Ovary (tissue), 9 donors: ENCODE data around the gene SH3BGRL3. TPM values are rescaled to one million over a fixed set of nuclear protein-coding genes. Genes with fewer than 3 reads are reported as not detected.

Experiments used
- DNase-seq, 5 donors: peaks; one replicate each; pipeline ENCODE4 v3.0.0-alpha.2; 2019 to 2020
- H3K27ac ChIP-seq, 2 donors: fragments of 200-600 bp; one replicate each; pipeline versions ENCODE4 v1.5.1 to v1.8.0; 2019 to 2022
- H3K27me3 ChIP-seq: fragments of 200-600 bp; one replicate; pipeline ENCODE4 v1.8.0; 2022
- H3K36me3 ChIP-seq: fragments of 200-600 bp; sonication (generic); one replicate; pipeline ENCODE4 v1.5.1; 2019
- H3K4me1 ChIP-seq: one replicate; pipeline ENCODE4 v1.8.1; 2013; ENCODE audit warnings: mild to moderate bottlenecking, moderate library complexity; ENCODE audit not compliant: insufficient read depth
- H3K4me3 ChIP-seq: fragments of 200-600 bp; sonication (generic); one replicate; pipeline ENCODE4 v1.5.1; 2017
- H3K9me3 ChIP-seq, 2 donors: fragments of 200-600 bp in 1 of 2; sonication (generic) in 1 of 2; one replicate each; pipeline versions ENCODE4 v1.5.1 to v1.8.1; 2013 to 2019; ENCODE audit warnings: mild to moderate bottlenecking in 1 of 2, moderate library complexity in 1 of 2
- EP300 ChIP-seq: sonication (generic); formaldehyde crosslinking; IDR thresholded peaks from one replicate; pipeline ENCODE4 v1.6.1; 2017; ENCODE audit warnings: antibody characterized with exemption
- POLR2A ChIP-seq: fragments of 450-650 bp; IDR thresholded peaks from one replicate; pipeline ENCODE4 v1.6.1; 2017; ENCODE audit warnings: antibody characterized with exemption, mild to moderate bottlenecking, moderate library complexity
- WGBS, 3 donors: extraction: QIAGEN DNeasy Blood & Tissue Kit in 1 of 3; methylation state at CpG; one replicate each; pipeline versions ENCODE4 v1.1.5 to v1.1.7; 2013 to 2017; 5-methylcytosine and 5-hydroxymethylcytosine counted together
- intact Hi-C, 4 donors: fragments of 100-400 bp; cut with DNase I; formaldehyde crosslinking; loops; one replicate each; pipeline versions ENCODE4 v1.11.0 to v1.15.1; 2022 to 2023
- polyA plus RNA-seq, 2 donors: library from polyadenylated mRNA; stranded (reverse); fragments of 200-250 nt in 1 of 2; fragments of 350-450 nt in 1 of 2; fragmentation: Illumina TruSeq in 1 of 2; extraction: RNeasy Lipid Tissue Mini Kit (QIAGEN cat#74804) in 1 of 2; gene quantifications; one replicate each; pipeline ENCODE4 v1.2.3, GENCODE V29; 2013 to 2014
- total RNA-seq, 7 donors: library from RNA; depleted of rRNA in 2 of 7; stranded (reverse); fragments of >200 nt in 2 of 7; fragmentation: NEBNext Ultra II Directional in 3 of 7; extraction: Animal tissue kit (Norgen Biotek cat#: 25700) in 3 of 7; gene quantifications; one replicate each; pipeline versions ENCODE4 v1.1.0 to v1.2.4, GENCODE V29; 2016 to 2023
- TF ChIP-seq, protein P1 (sequence below), 3 donors: fragments of 450-650 bp in 2 of 3; fragments of 200-600 bp in 1 of 3; IDR thresholded peaks; one replicate each; pipeline versions ENCODE4 v1.5.1 to v1.8.0; 2016 to 2022; ENCODE audit warnings: antibody characterized with exemption in 3 of 3, mild to moderate bottlenecking in 1 of 3
- donor health status: DM: no; HTN: no; CAD: no; lungs with moderate emphysema.
- donor health status: DM: no; HTN: no; CAD: no.
- donor health status: Bipolar disorder and iron deficiency.
- donor health status: DM: yes; HTN: yes; CAD: no.
- donor health status: DM: no; HTN: no; CAD: no.
- donor health status: DM: yes; HTN: yes; CAD: no.

SH3BGRL3 gene
- total and polyA plus RNA-seq, 9 donors: 18.6 to 242 (median 58.3) TPM

DNA sequence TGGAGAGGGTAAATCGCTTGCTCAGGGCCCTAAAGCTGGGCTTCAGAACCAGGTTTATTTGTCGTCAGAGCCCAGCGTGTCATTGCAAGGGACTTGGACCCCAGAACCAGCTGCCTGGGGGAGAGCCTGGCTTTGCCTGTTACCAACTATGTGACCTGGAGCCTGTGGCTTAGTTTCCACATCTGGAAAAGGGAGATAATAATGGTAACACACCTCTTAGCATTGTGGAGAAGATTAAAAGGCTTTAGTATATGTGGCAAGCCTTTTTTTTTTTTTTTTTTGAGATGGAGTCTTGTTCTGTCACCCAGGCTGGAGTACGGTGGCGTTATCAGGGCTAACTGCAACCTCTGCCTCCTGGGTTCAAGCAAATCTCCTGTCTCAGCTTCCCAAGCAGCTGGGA lies 50.4 kb downstream of the SH3BGRL3 start:
- intact Hi-C loops: no loop called here
- H3K27me3 ChIP-seq: no peaks in the 10 kb centered on the region
- 79 to 82% (median 82%) methylated on average over 5 of the region's 5 CpGs for WGBS, 3 donors

More for the DNA sequence above, 50.4 kb downstream of the SH3BGRL3 start:
- H3K36me3 ChIP-seq: no peaks in the 10 kb centered on the region
- H3K9me3 ChIP-seq: no peaks in the 10 kb centered on the region
- no peak overlapping the region for H3K4me3 ChIP-seq
- TF ChIP-seq, protein P1, sequence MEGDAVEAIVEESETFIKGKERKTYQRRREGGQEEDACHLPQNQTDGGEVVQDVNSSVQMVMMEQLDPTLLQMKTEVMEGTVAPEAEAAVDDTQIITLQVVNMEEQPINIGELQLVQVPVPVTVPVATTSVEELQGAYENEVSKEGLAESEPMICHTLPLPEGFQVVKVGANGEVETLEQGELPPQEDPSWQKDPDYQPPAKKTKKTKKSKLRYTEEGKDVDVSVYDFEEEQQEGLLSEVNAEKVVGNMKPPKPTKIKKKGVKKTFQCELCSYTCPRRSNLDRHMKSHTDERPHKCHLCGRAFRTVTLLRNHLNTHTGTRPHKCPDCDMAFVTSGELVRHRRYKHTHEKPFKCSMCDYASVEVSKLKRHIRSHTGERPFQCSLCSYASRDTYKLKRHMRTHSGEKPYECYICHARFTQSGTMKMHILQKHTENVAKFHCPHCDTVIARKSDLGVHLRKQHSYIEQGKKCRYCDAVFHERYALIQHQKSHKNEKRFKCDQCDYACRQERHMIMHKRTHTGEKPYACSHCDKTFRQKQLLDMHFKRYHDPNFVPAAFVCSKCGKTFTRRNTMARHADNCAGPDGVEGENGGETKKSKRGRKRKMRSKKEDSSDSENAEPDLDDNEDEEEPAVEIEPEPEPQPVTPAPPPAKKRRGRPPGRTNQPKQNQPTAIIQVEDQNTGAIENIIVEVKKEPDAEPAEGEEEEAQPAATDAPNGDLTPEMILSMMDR (IDR thresholded peaks at IDR 0.05): no peak
- no peak for TF ChIP-seq POLR2A
- TF ChIP-seq EP300: no peak
- DNase-seq: no peak
- no peaks in the 10 kb centered on the region for H3K4me1 ChIP-seq
- no peak overlapping the region for H3K27ac ChIP-seq

Other genes with a start within 250 kb of the SH3BGRL3 start
- gene SLC30A2, start 234.0 kb upstream of the SH3BGRL3 start, total RNA-seq: under 1 TPM in 4 of 7 donors, not detected in 3; 0.11 to 0.80 (median 0.17) TPM
- gene SLC30A2, start 234.0 kb upstream of the SH3BGRL3 start, polyA plus RNA-seq: not detected
- gene TRIM63, start 212.5 kb upstream of the SH3BGRL3 start, total RNA-seq: 1 to 10 TPM in 1 of 7 donors, under 1 TPM in 1, not detected in 5; 0.12 to 1.6 TPM
- gene TRIM63, start 212.5 kb upstream of the SH3BGRL3 start, polyA plus RNA-seq: under 1 TPM; 0.06 to 0.27 TPM
- 10 to 100 TPM in 5 of 7 donors, 1 to 10 TPM in 2; 5.7 to 16.5 (median 12.3) TPM for gene PDIK1L, start 168.3 kb upstream of the SH3BGRL3 start, total RNA-seq
- gene PDIK1L, start 168.3 kb upstream of the SH3BGRL3 start, polyA plus RNA-seq: 1 to 10 TPM; 4.5 to 4.6 TPM
- gene FAM110D, start 121.0 kb upstream of the SH3BGRL3 start, total RNA-seq: 1 to 10 TPM in 6 of 7 donors, under 1 TPM in 1; 0.91 to 4.9 (median 2.1) TPM
- gene FAM110D, start 121.0 kb upstream of the SH3BGRL3 start, polyA plus RNA-seq: 1 to 10 TPM; 1.6 to 3.0 TPM
- not detected for gene C1orf232, start 111.1 kb upstream of the SH3BGRL3 start, total RNA-seq
- not detected for gene C1orf232, start 111.1 kb upstream of the SH3BGRL3 start, polyA plus RNA-seq
- gene ZNF593, start 110.2 kb upstream of the SH3BGRL3 start, total RNA-seq: 10 to 100 TPM; 17.8 to 62.5 (median 40.1) TPM
- 10 to 100 TPM in 1 of 2 donors, 1 to 10 TPM in 1; 1.8 to 36.5 TPM for gene ZNF593, start 110.2 kb upstream of the SH3BGRL3 start, polyA plus RNA-seq
- not detected for gene ZNF593OS, start 108.3 kb upstream of the SH3BGRL3 start, total RNA-seq
- gene ZNF593OS, start 108.3 kb upstream of the SH3BGRL3 start, polyA plus RNA-seq: under 1 TPM in 1 of 2 donors, not detected in 1; 0.54 TPM
- 10 to 100 TPM in 1 of 7 donors, 1 to 10 TPM in 6; 2.9 to 16.8 (median 6.3) TPM for gene CNKSR1, start 102.6 kb upstream of the SH3BGRL3 start, total RNA-seq
- 1 to 10 TPM in 1 of 2 donors, under 1 TPM in 1; 0.73 to 1.7 TPM for gene CNKSR1, start 102.6 kb upstream of the SH3BGRL3 start, polyA plus RNA-seq
- gene CATSPER4, start 89.5 kb upstream of the SH3BGRL3 start, total RNA-seq: not detected
- not detected for gene CATSPER4, start 89.5 kb upstream of the SH3BGRL3 start, polyA plus RNA-seq
- gene CEP85, start 45.9 kb upstream of the SH3BGRL3 start, total RNA-seq: 1 to 10 TPM; 2.3 to 8.4 (median 4.0) TPM
- gene CEP85, start 45.9 kb upstream of the SH3BGRL3 start, polyA plus RNA-seq: 1 to 10 TPM; 2.0 to 4.4 TPM
- 10 to 100 TPM; 17.3 to 37.0 (median 28.8) TPM for gene UBXN11, start 26.6 kb downstream of the SH3BGRL3 start, total RNA-seq
- 10 to 100 TPM in 1 of 2 donors, 1 to 10 TPM in 1; 3.6 to 25.1 TPM for gene UBXN11, start 26.6 kb downstream of the SH3BGRL3 start, polyA plus RNA-seq
- gene CD52, start 37.9 kb downstream of the SH3BGRL3 start, total RNA-seq: 1 to 10 TPM in 6 of 7 donors, not detected in 1; 1.3 to 6.2 (median 2.9) TPM
- gene CD52, start 37.9 kb downstream of the SH3BGRL3 start, polyA plus RNA-seq: 10 to 100 TPM in 1 of 2 donors, 1 to 10 TPM in 1; 7.1 to 45.5 TPM
- gene CRYBG2, start 74.0 kb downstream of the SH3BGRL3 start, total RNA-seq: 1 to 10 TPM in 1 of 7 donors, under 1 TPM in 1, not detected in 5; 0.23 to 2.3 TPM
- under 1 TPM in 1 of 2 donors, not detected in 1; 0.11 TPM for gene CRYBG2, start 74.0 kb downstream of the SH3BGRL3 start, polyA plus RNA-seq
- under 1 TPM in 3 of 7 donors, not detected in 4; 0.28 to 0.50 (median 0.41) TPM for gene ZNF683, start 92.7 kb downstream of the SH3BGRL3 start, total RNA-seq
- under 1 TPM in 1 of 2 donors, not detected in 1; 0.15 TPM for gene ZNF683, start 92.7 kb downstream of the SH3BGRL3 start, polyA plus RNA-seq
- gene LIN28A, start 130.7 kb downstream of the SH3BGRL3 start, total RNA-seq: 1 to 10 TPM in 1 of 7 donors, not detected in 6; 1.3 TPM
- gene LIN28A, start 130.7 kb downstream of the SH3BGRL3 start, polyA plus RNA-seq: not detected
- gene DHDDS, start 152.2 kb downstream of the SH3BGRL3 start, total RNA-seq: 10 to 100 TPM; 20.0 to 46.2 (median 27.3) TPM
- 10 to 100 TPM; 13.0 to 37.8 TPM for gene DHDDS, start 152.2 kb downstream of the SH3BGRL3 start, polyA plus RNA-seq
- 100 to 1,000 TPM; 199 to 504 (median 381) TPM for gene HMGN2, start 192.4 kb downstream of the SH3BGRL3 start, total RNA-seq
- 100 to 1,000 TPM; 608 to 609 TPM for gene HMGN2, start 192.4 kb downstream of the SH3BGRL3 start, polyA plus RNA-seq
- 10 to 100 TPM in 1 of 7 donors, 1 to 10 TPM in 6; 3.2 to 18.8 (median 5.2) TPM for gene RPS6KA1, start 249.7 kb downstream of the SH3BGRL3 start, total RNA-seq
- 10 to 100 TPM in 1 of 2 donors, 1 to 10 TPM in 1; 2.2 to 11.2 TPM for gene RPS6KA1, start 249.7 kb downstream of the SH3BGRL3 start, polyA plus RNA-seq